Astrocyte of the cerebellum (primary cell): ENCODE results near the gene FOXO3.
"Not testable (repeated sequence)": the region's sequence is repeated elsewhere in the genome, so short reads cannot be mapped to it uniquely, and the experiment has no call there.

ENCODE experiments used
- DNase-seq: peaks from one replicate; pipeline ENCODE4 v3.0.0-alpha.2; 2011; ENCODE audit warnings: low read depth
- H3K4me3 ChIP-seq: 2 replicates; pipeline ENCODE4 v1.5.1; 2011; ENCODE audit warnings: mild to moderate bottlenecking, low read depth, low read length, moderate library complexity
- CTCF ChIP-seq: IDR thresholded peaks from 2 replicates; pipeline ENCODE4 v1.5.1; 2012; ENCODE audit warnings: low read length, low read depth, moderate library complexity, mild to moderate bottlenecking; ENCODE audit errors: missing control alignments
- in situ Hi-C: cut with HindIII; loops from 2 replicates; pipeline ENCODE4 v1.10.0; 2017; ENCODE audit warnings: low sequenced_read_pairs

FOXO3 gene

GRCh38 chr6:108655806-108656651 is 95.3 kb downstream of the FOXO3 start:
- in situ Hi-C loops, result no loop called here
- DNase-seq, result peak; percentile 48
- no peak for TF ChIP-seq CTCF
- H3K4me3 ChIP-seq, result no peak overlapping the region

GRCh38 chr6:108656836-108657235 is 96.1 kb downstream of the FOXO3 start:
- no peak for TF ChIP-seq CTCF
- no peak for DNase-seq
- in situ Hi-C loops, result no loop called here
- H3K4me3 ChIP-seq, result no peak overlapping the region

- no peak for TF ChIP-seq CTCF
- no peak overlapping the region for H3K4me3 ChIP-seq
- no peak for DNase-seq
- in situ Hi-C loops, result no loop called here
Measured at GRCh38 chr6:108658174-108658573, 97.5 kb downstream of the FOXO3 start.

DNA sequence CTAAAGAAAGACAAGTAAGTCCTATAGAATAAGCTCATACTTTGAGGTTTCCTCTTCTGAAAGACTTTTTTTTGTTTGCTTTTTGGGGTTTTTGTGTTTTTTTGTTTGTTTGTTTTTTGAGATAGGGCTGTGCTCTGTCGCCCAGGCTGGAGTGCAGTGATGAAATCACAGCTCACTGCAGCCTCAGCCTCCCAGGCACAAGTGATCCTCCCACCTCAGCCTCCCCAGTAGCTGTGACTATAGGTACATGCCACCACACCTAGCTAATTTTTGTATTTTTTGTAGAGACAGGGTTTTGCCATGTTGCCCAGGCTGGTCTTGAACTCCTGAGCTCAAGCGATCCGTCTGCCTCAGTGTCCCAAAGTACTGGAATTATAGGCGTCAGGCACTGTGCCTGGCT is 98.1 kb downstream of the FOXO3 start:
- H3K4me3 ChIP-seq, DNase-seq, in situ Hi-C loops: not testable (repeated sequence)

- H3K4me3 ChIP-seq, result no peak overlapping the region
- in situ Hi-C loops, result no loop called here
- no peak for DNase-seq
- no peak for TF ChIP-seq CTCF
Measured at GRCh38 chr6:108660251-108660650, 99.5 kb downstream of the FOXO3 start.

GRCh38 chr6:108661430-108661829 is 100.7 kb downstream of the FOXO3 start:
- in situ Hi-C loops, result no loop called here
- no peak overlapping the region for H3K4me3 ChIP-seq
- no peak for TF ChIP-seq CTCF
- no peak for DNase-seq

GRCh38 chr6:108661982-108662381 is 101.3 kb downstream of the FOXO3 start:
- TF ChIP-seq CTCF, result no peak
- DNase-seq, result no peak
- no peak overlapping the region for H3K4me3 ChIP-seq
- in situ Hi-C loops, result no loop called here
